ENCODE results near the gene TVP23A. TPM values are rescaled to one million over a fixed set of nuclear protein-coding genes. Genes with fewer than 3 reads are reported as not detected.

Gene TVP23A
- total and polyA plus RNA-seq, 8 donors = 0.47 to 8.4 (median 6.7) TPM

DNA sequence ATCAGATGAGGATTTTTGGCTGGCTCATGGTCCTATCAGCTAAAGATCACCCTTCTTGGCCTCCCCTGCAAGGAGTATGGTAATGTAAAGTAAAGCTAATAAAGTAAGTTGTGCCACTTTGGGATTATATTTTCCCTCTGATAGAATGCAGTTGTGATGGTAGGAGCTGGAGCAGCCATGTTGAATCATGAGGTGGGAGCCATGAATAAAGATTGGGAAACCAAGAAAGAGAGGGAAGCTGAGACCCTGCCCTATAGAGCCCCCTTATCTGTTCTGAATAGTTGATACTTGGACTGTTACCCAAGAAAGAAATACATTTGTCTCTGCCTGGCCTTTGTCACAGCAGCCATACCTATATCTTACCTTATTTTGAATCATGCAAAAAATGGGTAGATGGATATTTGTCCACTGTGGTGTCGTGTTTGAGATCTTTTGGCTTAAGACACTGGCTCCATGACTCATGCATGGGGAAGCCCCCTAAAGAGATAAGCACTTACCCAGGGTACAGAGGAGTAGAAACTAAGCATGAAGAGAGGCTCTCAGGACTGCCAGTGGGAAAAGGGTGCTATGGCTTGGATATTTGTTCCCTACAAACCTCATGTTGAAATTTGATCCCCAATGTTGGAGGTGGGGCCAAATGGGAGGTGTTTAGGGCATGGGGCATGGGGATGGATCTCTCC lies 17.7 kb upstream of the TVP23A start:
- intact Hi-C loops (cut with DNase I) = no loop called here
- TF ChIP-seq CTCF (IDR thresholded peaks at IDR 0.05) = no peak
- H3K4me3 ChIP-seq = no peak overlapping the region
- no peaks in the 10 kb centered on the region for H3K27me3 ChIP-seq
- no peak overlapping the region for H3K27ac ChIP-seq
- no peaks in the 10 kb centered on the region for H3K9me3 ChIP-seq
- DNase-seq (no peak), ATAC-seq (no peak)
- no peaks in the 10 kb centered on the region for H3K36me3 ChIP-seq
- peaks cover 0 to 5% of the 10 kb centered on the region in 2 donors for H3K4me1 ChIP-seq

- no peak for ATAC-seq
- TF ChIP-seq CTCF (IDR thresholded peaks at IDR 0.05) = no peak
- no peak overlapping the region for H3K4me3 ChIP-seq
- no peaks in the 10 kb centered on the region for H3K27me3 ChIP-seq
- H3K9me3 ChIP-seq = no peaks in the 10 kb centered on the region
- no peaks in the 10 kb centered on the region for H3K36me3 ChIP-seq
- no peak overlapping the region for H3K27ac ChIP-seq
- H3K4me1 ChIP-seq = peaks cover 0 to 5% of the 10 kb centered on the region in 2 donors
- intact Hi-C loops (cut with DNase I) = no loop called here
- no peak for DNase-seq
Measured at GRCh38 chr16:10835281-10835931, 16.8 kb upstream of the TVP23A start.

- no peak for ATAC-seq
- intact Hi-C loops (cut with DNase I) = no loop called here
- Histone ChIP-seq H3K4me3 (no peak overlapping the region), H3K27me3 (no peaks in the 10 kb centered on the region), H3K9me3 (no peaks in the 10 kb centered on the region), H3K36me3 (no peaks in the 10 kb centered on the region), H3K4me1 (peaks cover 0 to 8% of the 10 kb centered on the region in 2 donors), H3K27ac (no peak overlapping the region)
- DNase-seq = no peak
- TF ChIP-seq CTCF (IDR thresholded peaks at IDR 0.05) = no peak
Measured at GRCh38 chr16:10834766-10835165, 16.2 kb upstream of the TVP23A start.

DNA sequence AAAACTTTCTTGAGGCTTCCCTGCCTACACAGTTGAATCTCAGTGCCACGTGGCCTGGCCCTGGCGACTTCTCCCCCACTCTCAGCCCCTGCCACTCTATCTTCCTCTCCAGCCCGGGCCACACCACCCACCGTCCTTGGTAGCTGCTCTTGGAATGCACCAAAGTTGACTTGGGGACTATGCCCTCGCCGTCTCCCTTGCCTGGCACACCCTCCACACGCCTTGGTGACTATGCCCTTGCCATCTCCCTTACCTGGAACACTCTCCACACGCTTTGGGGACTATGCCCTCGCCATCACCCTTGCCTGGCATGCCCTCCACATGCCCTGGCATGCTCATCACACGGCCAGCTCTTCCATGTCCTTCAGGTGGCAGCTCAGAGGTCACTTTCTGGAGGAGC lies 15.5 kb upstream of the TVP23A start:
- Histone ChIP-seq H3K27me3 (no peaks in the 10 kb centered on the region), H3K36me3 (no peaks in the 10 kb centered on the region), H3K4me3 (no peak overlapping the region), H3K27ac (no peak overlapping the region), H3K4me1 (peaks cover 3 to 14% of the 10 kb centered on the region in 2 donors), H3K9me3 (no peaks in the 10 kb centered on the region)
- DNase-seq = no peak
- intact Hi-C loops (cut with DNase I) = no loop called here
- TF ChIP-seq CTCF (IDR thresholded peaks at IDR 0.05) = no peak
- ATAC-seq = no peak

GRCh38 chr16:10833271-10833670 lies 14.7 kb upstream of the TVP23A start:
- no peaks in the 10 kb centered on the region for H3K9me3 ChIP-seq
- no peak overlapping the region for H3K27ac ChIP-seq
- no peaks in the 10 kb centered on the region for H3K27me3 ChIP-seq
- TF ChIP-seq CTCF (IDR thresholded peaks at IDR 0.05) = no peak
- no peak for ATAC-seq
- peaks cover 11 to 23% of the 10 kb centered on the region in 2 donors for H3K4me1 ChIP-seq
- no peak overlapping the region for H3K4me3 ChIP-seq
- DNase-seq = no peak
- intact Hi-C loops (cut with DNase I) = no loop called here
- H3K36me3 ChIP-seq = no peaks in the 10 kb centered on the region

Data from left lung (tissue), 10 donors.